Ascending aorta (tissue), 2 donors: ENCODE results near the gene MSLN. TPM values are rescaled to one million over a fixed set of nuclear protein-coding genes. Genes with fewer than 3 reads are reported as not detected.

Source experiments
- DNase-seq, 2 donors: peaks; one replicate each; pipeline ENCODE4 v3.0.0-alpha.2; 2019; ENCODE audit warnings: low spot score in 2 of 2
- H3K27ac ChIP-seq, 2 donors: fragments of 200-600 bp; sonication (generic); one replicate each; pipeline ENCODE4 v1.5.1; 2016 to 2017; ENCODE audit warnings: mild to moderate bottlenecking in 1 of 2
- H3K27me3 ChIP-seq: fragments of 200-600 bp; sonication (generic); one replicate; pipeline ENCODE4 v1.5.1; 2017
- H3K36me3 ChIP-seq, 2 donors: fragments of 200-600 bp; sonication (generic); one replicate each; pipeline ENCODE4 v1.5.1; 2016
- H3K4me1 ChIP-seq, 2 donors: fragments of 200-600 bp; sonication (generic); one replicate each; pipeline ENCODE4 v1.5.1; 2016 to 2017; ENCODE audit warnings: mild to moderate bottlenecking in 1 of 2
- H3K4me3 ChIP-seq, 2 donors: fragments of 200-600 bp; sonication (generic); one replicate each; pipeline ENCODE4 v1.5.1; 2016 to 2017; ENCODE audit warnings: mild to moderate bottlenecking in 1 of 2
- H3K9me3 ChIP-seq, 2 donors: fragments of 200-600 bp; sonication (generic); one replicate each; pipeline ENCODE4 v1.5.1; 2016
- intact Hi-C: fragments of 100-400 bp; cut with DNase I; formaldehyde crosslinking; loops from one replicate; pipeline ENCODE4 v1.15.1; 2023
- total RNA-seq: library from RNA; depleted of rRNA; stranded (reverse); fragments of >200 nt; gene quantifications from one replicate; pipeline ENCODE4 v1.1.0, GENCODE V29; 2016
- TF ChIP-seq, protein P1 (sequence below), 3 experiments: fragments of 200-600 bp in 2 of 3; fragments of 450-650 bp in 1 of 3; sonication (generic) in 2 of 3; IDR thresholded peaks; one replicate each; pipeline ENCODE4 v1.5.1; 2016 to 2019; ENCODE audit warnings: antibody characterized with exemption in 3 of 3, mild to moderate bottlenecking in 1 of 3, moderate library complexity in 1 of 3

MSLN gene
- total RNA-seq, 1 donor from 2014 or later: 1.7 TPM

- Histone ChIP-seq H3K9me3 (no peaks in the 10 kb centered on the region), H3K4me3 (no peak overlapping the region), H3K27ac (no peak overlapping the region), H3K36me3 (no peaks in the 10 kb centered on the region), H3K4me1 (peaks cover 25 to 32% of the 10 kb centered on the region in 2 donors), H3K27me3 (peaks cover 13% of the 10 kb centered on the region)
- intact Hi-C loops: no loop called here
- DNase-seq: no peak
- TF ChIP-seq, protein P1, sequence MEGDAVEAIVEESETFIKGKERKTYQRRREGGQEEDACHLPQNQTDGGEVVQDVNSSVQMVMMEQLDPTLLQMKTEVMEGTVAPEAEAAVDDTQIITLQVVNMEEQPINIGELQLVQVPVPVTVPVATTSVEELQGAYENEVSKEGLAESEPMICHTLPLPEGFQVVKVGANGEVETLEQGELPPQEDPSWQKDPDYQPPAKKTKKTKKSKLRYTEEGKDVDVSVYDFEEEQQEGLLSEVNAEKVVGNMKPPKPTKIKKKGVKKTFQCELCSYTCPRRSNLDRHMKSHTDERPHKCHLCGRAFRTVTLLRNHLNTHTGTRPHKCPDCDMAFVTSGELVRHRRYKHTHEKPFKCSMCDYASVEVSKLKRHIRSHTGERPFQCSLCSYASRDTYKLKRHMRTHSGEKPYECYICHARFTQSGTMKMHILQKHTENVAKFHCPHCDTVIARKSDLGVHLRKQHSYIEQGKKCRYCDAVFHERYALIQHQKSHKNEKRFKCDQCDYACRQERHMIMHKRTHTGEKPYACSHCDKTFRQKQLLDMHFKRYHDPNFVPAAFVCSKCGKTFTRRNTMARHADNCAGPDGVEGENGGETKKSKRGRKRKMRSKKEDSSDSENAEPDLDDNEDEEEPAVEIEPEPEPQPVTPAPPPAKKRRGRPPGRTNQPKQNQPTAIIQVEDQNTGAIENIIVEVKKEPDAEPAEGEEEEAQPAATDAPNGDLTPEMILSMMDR (IDR thresholded peaks at IDR 0.05): no peak
Measured at GRCh38 chr16:724188-725040, 36.1 kb upstream of the MSLN start.

DNA sequence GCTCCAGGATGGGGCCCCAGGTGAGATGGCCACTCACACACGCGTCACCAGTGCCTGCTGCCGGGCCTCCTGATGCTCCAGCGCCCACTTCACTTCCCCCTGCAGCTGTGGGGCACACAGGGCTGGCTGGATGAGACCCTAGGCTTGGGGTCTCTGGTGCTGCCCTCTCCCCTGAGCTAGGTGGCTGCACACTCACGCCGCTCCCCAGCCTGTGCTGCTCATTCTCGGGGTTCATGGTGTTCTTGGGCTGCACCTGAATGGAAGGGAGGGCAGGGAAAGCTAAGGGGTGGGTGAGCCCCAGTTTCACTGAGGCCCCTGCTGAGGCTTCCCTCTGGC is 35.5 kb upstream of the MSLN start:
- no peak overlapping the region for H3K4me3 ChIP-seq
- no peak for DNase-seq
- H3K36me3 ChIP-seq: no peaks in the 10 kb centered on the region
- H3K4me1 ChIP-seq: peaks cover 23 to 32% of the 10 kb centered on the region in 2 donors
- TF ChIP-seq, protein P1 (IDR thresholded peaks at IDR 0.05): no peak
- intact Hi-C loops: no loop called here
- H3K9me3 ChIP-seq: no peaks in the 10 kb centered on the region
- H3K27ac ChIP-seq: no peak overlapping the region
- peaks cover 13% of the 10 kb centered on the region for H3K27me3 ChIP-seq

- DNase-seq: no peak
- Histone ChIP-seq H3K36me3 (peaks cover 0 to 4% of the 10 kb centered on the region in 2 donors), H3K4me1 (peaks cover 19 to 29% of the 10 kb centered on the region in 2 donors), H3K9me3 (no peaks in the 10 kb centered on the region), H3K4me3 (no peak overlapping the region), H3K27ac (no peak overlapping the region), H3K27me3 (peaks cover 13% of the 10 kb centered on the region)
- TF ChIP-seq, protein P1 (IDR thresholded peaks at IDR 0.05): no peak
- intact Hi-C loops: no loop called here
Measured at GRCh38 chr16:725463-726187, 34.9 kb upstream of the MSLN start.

DNA sequence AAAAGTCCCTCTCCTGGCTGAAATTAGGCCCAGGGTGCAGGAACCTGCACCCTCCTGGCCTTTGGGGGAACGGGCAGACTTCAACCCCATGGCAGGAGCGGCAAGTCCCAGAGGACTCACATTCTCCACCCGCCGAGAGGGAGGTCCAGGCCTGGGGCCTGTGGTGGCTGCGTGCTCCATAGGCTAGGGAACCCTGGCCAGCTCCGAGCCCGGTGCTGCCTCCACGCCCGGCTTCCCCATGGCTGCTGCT is 34.4 kb upstream of the MSLN start:
- H3K27ac ChIP-seq: no peak overlapping the region
- DNase-seq: no peak
- H3K9me3 ChIP-seq: no peaks in the 10 kb centered on the region
- intact Hi-C loops: no loop called here
- peaks cover 13% of the 10 kb centered on the region for H3K27me3 ChIP-seq
- TF ChIP-seq, protein P1 (IDR thresholded peaks at IDR 0.05): no peak
- no peak overlapping the region for H3K4me3 ChIP-seq
- H3K4me1 ChIP-seq: peaks cover 19 to 29% of the 10 kb centered on the region in 2 donors
- peaks cover 0 to 7% of the 10 kb centered on the region in 2 donors for H3K36me3 ChIP-seq

DNA sequence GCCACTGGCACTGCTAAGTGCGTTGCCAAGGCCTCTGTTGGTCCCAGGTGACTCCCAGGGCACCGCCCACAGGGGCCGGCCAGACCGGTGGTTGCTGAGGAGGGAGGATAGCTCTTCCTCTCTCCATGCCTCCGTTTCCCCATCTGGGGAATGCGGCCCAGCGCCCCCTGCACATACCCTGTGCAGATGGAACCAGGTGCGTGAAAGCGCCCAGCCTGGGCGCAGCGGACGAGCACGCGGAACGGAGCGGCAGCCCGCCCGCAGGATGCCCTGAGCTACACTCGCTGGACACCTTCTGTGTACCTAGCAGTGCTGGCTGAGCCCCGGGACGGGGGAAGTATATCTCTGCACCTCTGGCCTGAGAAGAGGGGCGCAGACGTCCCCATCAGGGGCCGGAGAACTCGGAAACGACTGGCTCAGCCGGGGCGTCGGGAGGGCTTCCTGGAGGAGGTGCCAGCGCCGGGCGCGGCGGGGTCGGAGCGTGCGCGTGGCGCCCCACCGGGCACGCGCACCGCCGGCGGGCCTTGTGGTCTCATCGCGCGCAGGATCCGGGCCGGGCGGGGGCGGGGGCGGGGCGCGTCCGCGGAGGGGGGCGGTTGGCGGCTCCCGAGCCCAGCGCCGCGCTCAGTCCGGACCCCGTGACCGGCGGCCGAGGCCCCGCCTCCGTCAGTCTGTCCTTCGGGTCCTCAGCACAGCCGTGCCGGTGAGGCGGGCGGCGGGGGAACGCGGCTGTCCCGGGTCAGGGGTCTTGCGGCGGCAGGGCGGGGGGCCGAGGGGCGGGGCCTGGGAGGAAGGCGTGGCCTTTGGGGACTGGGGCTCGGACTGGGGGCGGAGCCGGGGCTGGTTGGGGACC is 33.9 kb upstream of the MSLN start, which contains the start of the genes CCDC78 and HAGHL:
CCDC78 (minus strand) TSS at position 6 of the 853 bp plus-strand sequence. CDS start 76 bp downstream, outside the sequence.
HAGHL (plus strand) TSS at position 669 of the 853 bp plus-strand sequence. CDS start 404 bp downstream, outside the sequence.
- Histone ChIP-seq H3K9me3 (no peaks in the 10 kb centered on the region), H3K4me1 (peaks cover 19 to 26% of the 10 kb centered on the region in 2 donors), H3K27me3 (peaks cover 13% of the 10 kb centered on the region), H3K27ac (no peak within 1 kb of the TSS), H3K4me3 (peak within 1 kb of the TSS; percentile 52 to 65), H3K36me3 (peaks cover 0 to 12% of the 10 kb centered on the region in 2 donors)
- TF ChIP-seq, protein P1 (IDR thresholded peaks at IDR 0.05): no peak
- intact Hi-C loops: no loop called here
- no peak for DNase-seq
